ENCODE measurements around the gene MARS1. TPM values are rescaled to one million over a fixed set of nuclear protein-coding genes. Genes with fewer than 3 reads are reported as not detected.

MARS1 gene
- total RNA-seq, 1 donor from 2014 or later = 257 TPM

DNA sequence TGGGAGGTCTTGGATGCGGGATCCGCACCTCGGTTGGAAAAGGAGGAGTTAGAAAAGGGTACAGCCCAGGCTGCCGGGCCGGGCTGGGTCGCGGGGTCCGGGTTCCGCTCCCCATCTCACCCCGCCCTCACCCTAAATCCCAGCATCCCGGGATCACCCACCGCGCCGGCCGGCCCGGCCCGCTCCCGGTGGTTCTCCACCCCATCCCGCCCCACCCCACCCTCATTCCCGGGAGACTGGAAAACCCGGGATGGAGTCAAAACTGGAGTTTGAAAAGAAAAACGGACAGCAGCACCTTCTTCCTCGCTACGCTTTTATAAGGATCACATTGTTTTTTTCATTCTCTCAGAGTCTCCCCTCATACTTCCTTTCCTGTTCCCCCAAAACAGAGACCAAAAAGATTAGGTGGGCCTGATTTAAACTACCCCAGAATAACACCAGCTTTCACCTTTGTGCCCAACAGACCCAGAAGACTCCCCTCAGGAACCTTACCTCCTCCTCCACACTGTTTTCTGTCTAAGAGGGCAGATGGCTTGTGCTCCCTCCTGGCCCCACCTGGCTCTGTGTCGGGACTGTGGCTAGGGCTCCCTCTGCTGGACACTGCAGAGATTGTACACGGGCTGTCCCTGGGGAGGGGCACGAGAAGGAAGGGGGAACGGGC, 25.5 kb upstream of the MARS1 start:
- Mint-ChIP-seq H3K4me1 (peaks cover 36% of the 10 kb centered on the region), H3K27me3 (ENCODE audit: low read depth) (peaks cover 75% of the 10 kb centered on the region), H3K9me3 (no peaks in the 10 kb centered on the region), H3K4me3 (peak overlapping the region; percentile 88), H3K36me3 (ENCODE audit: low read depth) (no peaks in the 10 kb centered on the region), H3K27ac (ENCODE audit: unreplicated experiment) (peak overlapping the region; percentile 31)
- DNase-seq (ENCODE audit: low read depth, low spot score) = peak; percentile 94
- TF ChIP-seq, protein P1, sequence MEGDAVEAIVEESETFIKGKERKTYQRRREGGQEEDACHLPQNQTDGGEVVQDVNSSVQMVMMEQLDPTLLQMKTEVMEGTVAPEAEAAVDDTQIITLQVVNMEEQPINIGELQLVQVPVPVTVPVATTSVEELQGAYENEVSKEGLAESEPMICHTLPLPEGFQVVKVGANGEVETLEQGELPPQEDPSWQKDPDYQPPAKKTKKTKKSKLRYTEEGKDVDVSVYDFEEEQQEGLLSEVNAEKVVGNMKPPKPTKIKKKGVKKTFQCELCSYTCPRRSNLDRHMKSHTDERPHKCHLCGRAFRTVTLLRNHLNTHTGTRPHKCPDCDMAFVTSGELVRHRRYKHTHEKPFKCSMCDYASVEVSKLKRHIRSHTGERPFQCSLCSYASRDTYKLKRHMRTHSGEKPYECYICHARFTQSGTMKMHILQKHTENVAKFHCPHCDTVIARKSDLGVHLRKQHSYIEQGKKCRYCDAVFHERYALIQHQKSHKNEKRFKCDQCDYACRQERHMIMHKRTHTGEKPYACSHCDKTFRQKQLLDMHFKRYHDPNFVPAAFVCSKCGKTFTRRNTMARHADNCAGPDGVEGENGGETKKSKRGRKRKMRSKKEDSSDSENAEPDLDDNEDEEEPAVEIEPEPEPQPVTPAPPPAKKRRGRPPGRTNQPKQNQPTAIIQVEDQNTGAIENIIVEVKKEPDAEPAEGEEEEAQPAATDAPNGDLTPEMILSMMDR (conservative IDR thresholded peaks at IDR 0.05) = peak; percentile 98

DNA sequence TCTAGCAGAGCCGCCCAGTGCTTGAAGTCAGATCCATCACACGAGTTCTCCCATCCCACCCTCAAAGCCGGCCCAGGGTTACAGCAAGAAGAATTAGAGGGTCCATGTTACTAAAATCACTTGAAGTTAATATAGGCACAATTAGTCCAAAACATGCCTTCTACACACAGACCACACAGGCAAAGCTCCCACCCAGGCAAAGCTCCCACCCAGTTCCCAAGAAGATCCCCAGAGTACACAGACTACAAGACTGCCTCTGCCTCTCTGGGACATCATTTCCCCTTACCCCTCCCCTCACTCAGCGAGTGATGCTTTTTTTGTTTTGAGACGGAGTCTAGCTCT, 25.0 kb upstream of the MARS1 start:
- TF ChIP-seq, protein P1 (conservative IDR thresholded peaks at IDR 0.05) = no peak
- peak overlapping the region; percentile 88 for H3K4me3 Mint-ChIP-seq
- no peaks in the 10 kb centered on the region for H3K36me3 Mint-ChIP-seq (ENCODE audit: low read depth)
- peaks cover 80% of the 10 kb centered on the region for H3K27me3 Mint-ChIP-seq (ENCODE audit: low read depth)
- no peak overlapping the region for H3K27ac Mint-ChIP-seq (ENCODE audit: unreplicated experiment)
- peaks cover 36% of the 10 kb centered on the region for H3K4me1 Mint-ChIP-seq
- H3K9me3 Mint-ChIP-seq = no peaks in the 10 kb centered on the region
- no peak for DNase-seq (ENCODE audit: low read depth, low spot score)

DNA sequence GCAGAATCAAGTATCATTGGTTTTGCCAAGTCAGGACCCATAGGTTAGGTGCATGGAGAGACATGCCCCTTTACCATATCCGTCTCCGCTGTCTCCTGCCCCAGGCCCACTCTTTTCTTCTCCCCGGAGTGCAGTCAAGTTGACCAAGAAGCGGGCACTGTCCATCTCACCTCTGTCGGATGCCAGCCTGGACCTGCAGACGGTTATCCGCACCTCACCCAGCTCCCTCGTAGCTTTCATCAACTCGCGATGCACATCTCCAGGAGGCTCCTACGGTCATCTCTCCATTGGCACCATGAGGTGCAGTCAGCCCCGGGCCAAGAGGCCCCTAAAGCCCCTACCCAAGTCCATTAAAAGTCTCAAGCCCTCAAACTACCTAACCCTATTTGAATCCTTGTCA, 23.3 kb upstream of the MARS1 start:
- H3K9me3 Mint-ChIP-seq = no peaks in the 10 kb centered on the region
- H3K36me3 Mint-ChIP-seq (ENCODE audit: low read depth) = no peaks in the 10 kb centered on the region
- no peak for DNase-seq (ENCODE audit: low read depth, low spot score)
- TF ChIP-seq, protein P1 (conservative IDR thresholded peaks at IDR 0.05) = no peak
- H3K27ac Mint-ChIP-seq (ENCODE audit: unreplicated experiment) = no peak overlapping the region
- H3K4me3 Mint-ChIP-seq = peak overlapping the region; percentile 41
- H3K4me1 Mint-ChIP-seq = peaks cover 26% of the 10 kb centered on the region
- peaks cover 87% of the 10 kb centered on the region for H3K27me3 Mint-ChIP-seq (ENCODE audit: low read depth)

DNA sequence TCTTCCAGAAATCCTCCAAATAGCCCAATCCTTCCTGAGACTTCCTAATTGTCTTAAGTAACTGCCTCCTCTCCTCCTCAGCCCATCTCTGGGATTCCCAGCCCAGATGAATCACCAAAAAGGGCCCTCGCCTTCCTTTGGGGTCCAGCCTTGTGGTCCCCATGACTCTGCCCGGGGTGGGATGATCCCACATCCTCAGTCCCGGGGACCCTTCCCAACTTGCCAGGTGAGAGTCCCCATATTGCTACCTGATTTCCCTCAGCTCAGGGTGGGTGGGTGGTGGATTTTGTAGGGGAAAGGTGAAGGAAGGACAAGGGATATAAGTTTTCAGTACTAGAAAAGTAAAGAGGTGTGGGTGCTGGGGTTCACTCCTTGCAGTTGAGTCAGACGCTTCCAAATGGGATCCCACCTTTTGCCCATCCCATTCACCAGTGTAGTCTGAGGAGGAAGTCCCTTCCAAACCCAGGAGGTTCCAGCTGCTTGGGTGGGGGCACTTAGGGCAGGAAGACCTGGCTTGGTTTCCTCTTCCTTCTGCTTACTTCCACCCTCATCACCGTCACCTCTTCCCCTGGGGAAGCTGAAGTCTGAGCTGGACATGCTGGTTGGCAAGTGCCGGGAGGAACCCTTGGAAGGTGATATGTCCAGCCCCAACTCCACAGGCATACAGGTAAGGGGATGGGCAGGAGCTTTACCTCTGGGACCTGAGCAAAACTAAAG, 22.7 kb upstream of the MARS1 start:
- no peak for DNase-seq (ENCODE audit: low read depth, low spot score)
- peak overlapping the region; percentile 12 for H3K27ac Mint-ChIP-seq (ENCODE audit: unreplicated experiment)
- TF ChIP-seq, protein P1 (conservative IDR thresholded peaks at IDR 0.05) = no peak
- peaks cover 88% of the 10 kb centered on the region for H3K27me3 Mint-ChIP-seq (ENCODE audit: low read depth)
- H3K36me3 Mint-ChIP-seq (ENCODE audit: low read depth) = no peaks in the 10 kb centered on the region
- H3K4me3 Mint-ChIP-seq = peak overlapping the region; percentile 41
- peaks cover 22% of the 10 kb centered on the region for H3K4me1 Mint-ChIP-seq
- no peaks in the 10 kb centered on the region for H3K9me3 Mint-ChIP-seq

DNA sequence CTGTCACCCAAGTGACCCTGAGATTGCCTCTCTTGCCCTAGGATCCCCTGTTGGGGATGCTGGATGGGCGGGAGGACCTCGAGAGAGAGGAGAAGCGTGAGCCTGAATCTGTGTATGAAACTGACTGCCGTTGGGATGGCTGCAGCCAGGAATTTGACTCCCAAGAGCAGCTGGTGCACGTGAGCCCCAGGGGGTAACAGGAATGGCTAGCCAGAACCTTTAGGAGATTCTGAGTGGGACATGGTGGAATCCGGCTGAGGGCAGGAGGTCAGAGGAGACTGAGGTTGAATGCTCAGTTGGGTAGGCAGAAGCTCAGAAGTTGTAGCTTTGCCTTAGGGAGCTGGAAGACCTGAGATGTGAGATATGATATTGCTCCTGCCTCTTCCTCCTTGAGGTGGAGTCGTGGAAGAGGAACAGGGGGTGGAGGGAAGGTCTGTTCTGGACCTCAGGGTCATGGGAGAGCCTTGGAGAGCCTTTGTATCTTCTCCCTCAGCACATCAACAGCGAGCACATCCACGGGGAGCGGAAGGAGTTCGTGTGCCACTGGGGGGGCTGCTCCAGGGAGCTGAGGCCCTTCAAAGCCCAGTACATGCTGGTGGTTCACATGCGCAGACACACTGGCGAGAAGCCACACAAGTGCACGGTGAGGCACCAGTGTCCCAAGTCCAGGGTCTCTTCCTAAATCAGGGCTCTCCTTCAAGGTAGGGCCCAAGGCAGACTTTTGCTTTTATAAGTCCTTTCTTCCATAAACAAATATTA, 21.9 kb upstream of the MARS1 start:
- Mint-ChIP-seq H3K27me3 (ENCODE audit: low read depth) (peaks cover 83% of the 10 kb centered on the region), H3K9me3 (no peaks in the 10 kb centered on the region), H3K36me3 (ENCODE audit: low read depth) (no peaks in the 10 kb centered on the region), H3K27ac (ENCODE audit: unreplicated experiment) (no peak overlapping the region), H3K4me3 (no peak overlapping the region), H3K4me1 (peaks cover 16% of the 10 kb centered on the region)
- TF ChIP-seq, protein P1 (conservative IDR thresholded peaks at IDR 0.05) = no peak
- no peak for DNase-seq (ENCODE audit: low read depth, low spot score)

Data from neural crest cell (in vitro differentiated cells).